Rectal smooth muscle tissue (tissue), 1 donor: ENCODE results near the gene AP3D1.

Source experiments
- H3K27ac ChIP-seq: one replicate; pipeline ENCODE4 v1.7.0; 2013; ENCODE audit warnings: low read depth, low read length, inconsistent platforms
- H3K27me3 ChIP-seq: one replicate; pipeline ENCODE4 v1.7.0; 2013; ENCODE audit warnings: low read length; ENCODE audit not compliant: control insufficient read depth, insufficient read depth
- H3K36me3 ChIP-seq: one replicate; pipeline ENCODE4 v1.7.0; 2013; ENCODE audit warnings: low read length; ENCODE audit not compliant: control insufficient read depth, insufficient read depth
- H3K4me1 ChIP-seq: one replicate; pipeline ENCODE4 v1.7.0; 2013; ENCODE audit warnings: low read length; ENCODE audit not compliant: control insufficient read depth, insufficient read depth
- H3K4me3 ChIP-seq: one replicate; pipeline ENCODE4 v1.7.0; 2013; ENCODE audit warnings: low read length
- H3K9ac ChIP-seq: one replicate; pipeline ENCODE4 v1.7.0; 2013; ENCODE audit warnings: low read length

Gene AP3D1

DNA sequence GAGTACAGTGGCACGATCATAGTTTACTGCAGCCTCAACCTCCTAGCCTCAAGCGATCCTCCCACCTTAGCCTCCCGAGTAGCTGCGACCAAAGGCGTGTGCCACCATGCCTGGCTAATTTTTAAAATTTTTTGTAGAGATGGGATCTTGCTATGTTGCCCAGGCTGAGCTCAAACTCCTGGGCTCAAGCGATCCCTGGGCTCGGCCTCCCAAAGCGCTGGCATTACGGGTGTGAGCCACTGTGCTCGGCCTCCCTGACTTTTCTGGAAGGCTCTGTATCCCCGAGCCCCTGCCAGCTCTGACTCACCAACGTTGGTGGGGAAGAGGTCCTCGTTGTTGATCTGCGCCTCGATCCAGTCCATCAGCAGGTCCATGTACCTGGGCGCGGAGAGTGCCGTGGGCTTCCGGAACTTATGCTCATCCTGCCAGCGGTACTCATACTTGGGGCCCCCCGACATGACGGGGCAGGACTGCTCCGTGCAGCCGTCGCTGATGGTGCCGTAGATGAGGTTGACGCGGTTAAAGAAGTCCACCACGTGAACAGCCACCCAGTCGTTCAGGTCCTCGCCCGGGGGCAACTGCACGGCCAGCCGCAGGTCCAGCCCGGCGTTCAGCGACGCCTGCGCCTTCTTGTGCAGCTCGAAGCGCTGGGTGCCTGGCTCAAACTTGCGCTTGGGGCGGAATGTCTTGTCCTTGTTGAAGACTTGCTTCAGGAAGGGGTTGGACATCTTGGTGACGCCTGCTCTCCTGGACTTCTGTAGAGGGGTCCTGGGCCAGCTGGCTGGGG, 73.3 kb downstream of the AP3D1 start:
- no peak overlapping the region for H3K27ac ChIP-seq
- no peak overlapping the region for H3K4me3 ChIP-seq
- H3K36me3 ChIP-seq, result peaks cover 46% of the 10 kb centered on the region
- no peak overlapping the region for H3K9ac ChIP-seq
- no peaks in the 10 kb centered on the region for H3K4me1 ChIP-seq
- H3K27me3 ChIP-seq, result no peaks in the 10 kb centered on the region

DNA sequence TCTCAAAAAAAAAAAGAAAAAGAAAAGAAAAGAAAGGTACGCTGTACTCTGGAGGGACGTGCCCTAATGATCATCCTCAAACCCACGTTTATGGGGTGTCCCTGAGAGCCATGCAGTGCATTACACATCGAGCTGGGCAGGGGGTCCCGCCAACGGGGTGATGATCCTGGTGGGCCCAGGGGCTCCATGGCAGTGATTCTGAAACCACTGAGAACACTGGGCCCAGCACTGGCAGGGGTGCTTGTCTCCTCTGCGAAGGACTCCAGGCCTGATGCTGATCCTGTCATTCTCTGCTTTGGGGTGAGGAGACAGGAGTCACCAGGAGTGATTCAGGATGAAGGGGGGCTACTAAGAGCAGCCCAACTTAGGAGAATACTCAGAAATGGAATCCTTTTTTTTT, 74.0 kb downstream of the AP3D1 start:
- no peak overlapping the region for H3K4me3 ChIP-seq

DNA sequence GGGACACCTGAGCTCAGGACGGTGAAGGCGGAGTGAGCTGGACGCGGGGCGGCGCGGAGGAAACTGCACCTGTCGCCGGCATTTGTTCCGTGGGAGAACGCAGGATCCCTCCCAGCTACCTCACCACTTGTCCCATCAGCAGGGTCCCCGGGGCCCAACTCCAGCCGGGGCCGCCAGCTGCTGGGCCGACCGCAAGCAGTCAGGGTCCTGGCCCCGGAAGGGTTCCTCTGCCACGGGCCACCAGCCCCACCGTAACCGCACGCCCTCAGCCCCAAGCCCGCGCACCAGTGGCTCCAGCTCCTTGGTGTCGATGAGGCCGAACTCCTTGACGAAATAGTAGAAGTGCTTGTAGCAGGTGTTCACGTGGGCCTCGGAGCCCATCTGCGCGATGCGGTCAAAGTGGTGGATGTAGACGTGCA, 74.8 kb downstream of the AP3D1 start:
- no peak overlapping the region for H3K27ac ChIP-seq
- H3K36me3 ChIP-seq, result peaks cover 53% of the 10 kb centered on the region

More for the DNA sequence above, 74.0 kb downstream of the AP3D1 start:
- Histone ChIP-seq H3K9ac (no peak overlapping the region), H3K4me1 (no peaks in the 10 kb centered on the region), H3K27me3 (no peaks in the 10 kb centered on the region), H3K27ac (no peak overlapping the region), H3K36me3 (peaks cover 52% of the 10 kb centered on the region)

DNA sequence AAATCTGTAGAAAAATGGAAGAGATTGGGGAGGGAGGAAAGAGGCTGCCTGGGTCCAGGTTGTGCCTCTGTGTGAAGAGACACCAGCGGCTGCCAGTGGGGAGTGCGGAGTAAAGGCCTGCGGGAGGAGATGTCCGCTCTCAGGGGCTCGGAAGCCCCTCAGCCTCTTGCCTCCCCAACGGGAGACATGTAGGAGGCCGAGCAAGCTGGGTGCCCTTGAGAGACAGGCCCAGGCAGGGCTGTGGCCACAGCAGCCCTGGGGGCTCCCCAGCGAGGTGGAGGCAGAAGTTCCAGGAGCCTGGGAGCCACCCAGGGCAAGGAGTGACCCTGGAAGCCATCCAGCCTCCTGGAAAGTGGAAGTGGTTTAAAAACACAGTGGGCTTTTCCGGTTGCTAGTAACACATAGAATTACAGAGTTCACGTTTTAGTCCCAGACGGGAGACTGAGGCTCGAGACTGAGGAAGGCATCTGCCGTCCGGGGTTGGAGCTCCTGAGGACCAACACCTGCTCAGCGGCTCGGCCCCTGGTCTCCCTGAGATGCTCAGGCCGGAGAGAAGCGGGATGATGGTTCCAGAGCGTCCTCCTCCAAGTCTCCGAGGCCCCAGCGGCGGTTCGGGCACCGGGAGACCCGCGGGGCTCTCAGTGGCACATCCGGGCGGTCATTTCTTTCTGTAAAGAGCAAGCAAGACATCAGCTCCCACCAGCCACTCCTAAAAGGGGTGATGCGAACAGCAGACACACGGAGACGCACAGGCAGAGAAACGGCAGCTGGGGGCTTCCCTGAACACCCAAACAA, 78.4 kb downstream of the AP3D1 start:
- H3K36me3 ChIP-seq, result peaks cover 35% of the 10 kb centered on the region

More for the DNA sequence above, 74.8 kb downstream of the AP3D1 start:
- Histone ChIP-seq H3K4me1 (no peaks in the 10 kb centered on the region), H3K27me3 (no peaks in the 10 kb centered on the region), H3K4me3 (no peak overlapping the region), H3K9ac (no peak overlapping the region)

DNA sequence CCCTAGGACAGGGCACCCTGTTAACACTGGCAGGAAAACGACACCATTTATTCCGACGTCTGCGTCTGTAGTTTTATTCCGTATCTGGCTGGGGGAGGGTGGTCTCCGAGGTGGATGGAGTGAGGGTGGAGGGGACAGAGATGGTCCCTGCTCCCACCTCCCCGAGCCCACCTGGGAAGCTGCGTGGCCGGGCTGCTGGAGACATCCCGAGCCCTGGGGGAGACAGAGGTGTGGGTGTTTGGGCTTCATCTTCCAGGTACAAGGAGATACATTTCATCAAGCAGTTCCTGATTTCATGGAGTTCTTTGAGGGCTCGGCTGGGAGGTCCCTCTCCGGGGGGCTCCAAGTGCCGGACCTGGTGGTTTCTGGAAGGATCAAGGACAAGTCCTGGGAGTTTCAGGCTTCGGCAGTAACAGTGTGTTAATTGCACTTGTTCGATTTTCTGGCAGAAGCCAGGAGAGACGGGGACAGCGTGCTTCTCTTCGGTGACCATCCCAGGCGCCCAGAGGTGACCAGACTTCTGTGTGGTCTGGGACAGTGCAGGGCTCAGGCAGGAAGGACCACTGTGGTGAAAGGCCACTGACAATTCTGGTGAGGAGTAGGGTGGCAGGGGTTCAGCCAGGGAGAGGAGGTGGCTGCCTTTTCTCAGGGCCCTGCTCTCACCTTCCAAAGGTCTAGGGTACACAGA, 80.2 kb downstream of the AP3D1 start:
- no peak overlapping the region for H3K4me3 ChIP-seq
- H3K27ac ChIP-seq, result no peak overlapping the region
- H3K9ac ChIP-seq, result no peak overlapping the region
- H3K27me3 ChIP-seq, result no peaks in the 10 kb centered on the region
- peaks cover 23% of the 10 kb centered on the region for H3K36me3 ChIP-seq
- no peaks in the 10 kb centered on the region for H3K4me1 ChIP-seq

More for the DNA sequence above, 78.4 kb downstream of the AP3D1 start:
- no peak overlapping the region for H3K9ac ChIP-seq
- H3K27me3 ChIP-seq, result no peaks in the 10 kb centered on the region
- H3K4me1 ChIP-seq, result no peaks in the 10 kb centered on the region
- H3K4me3 ChIP-seq, result no peak overlapping the region
- H3K27ac ChIP-seq, result no peak overlapping the region

DNA sequence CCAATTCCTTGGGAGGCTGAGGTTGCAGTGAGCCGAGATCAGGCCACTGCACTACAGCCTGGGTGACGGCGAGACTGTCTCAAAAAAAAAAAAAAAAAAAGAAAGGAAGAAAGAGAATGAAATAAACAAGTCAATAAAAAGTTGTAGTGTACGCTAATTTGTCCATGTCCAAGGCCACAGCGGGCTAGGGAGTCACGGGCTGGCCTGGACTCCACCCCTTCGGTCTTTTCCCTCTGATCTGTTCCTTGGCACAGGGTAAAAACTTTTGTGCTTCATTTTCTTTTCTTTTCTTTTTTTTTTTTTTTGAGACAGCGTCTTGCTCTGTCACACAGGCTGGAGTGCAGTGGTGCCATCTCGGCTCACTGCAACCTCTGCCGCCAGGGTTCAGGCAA, 80.9 kb downstream of the AP3D1 start:
- peaks cover 21% of the 10 kb centered on the region for H3K36me3 ChIP-seq

DNA sequence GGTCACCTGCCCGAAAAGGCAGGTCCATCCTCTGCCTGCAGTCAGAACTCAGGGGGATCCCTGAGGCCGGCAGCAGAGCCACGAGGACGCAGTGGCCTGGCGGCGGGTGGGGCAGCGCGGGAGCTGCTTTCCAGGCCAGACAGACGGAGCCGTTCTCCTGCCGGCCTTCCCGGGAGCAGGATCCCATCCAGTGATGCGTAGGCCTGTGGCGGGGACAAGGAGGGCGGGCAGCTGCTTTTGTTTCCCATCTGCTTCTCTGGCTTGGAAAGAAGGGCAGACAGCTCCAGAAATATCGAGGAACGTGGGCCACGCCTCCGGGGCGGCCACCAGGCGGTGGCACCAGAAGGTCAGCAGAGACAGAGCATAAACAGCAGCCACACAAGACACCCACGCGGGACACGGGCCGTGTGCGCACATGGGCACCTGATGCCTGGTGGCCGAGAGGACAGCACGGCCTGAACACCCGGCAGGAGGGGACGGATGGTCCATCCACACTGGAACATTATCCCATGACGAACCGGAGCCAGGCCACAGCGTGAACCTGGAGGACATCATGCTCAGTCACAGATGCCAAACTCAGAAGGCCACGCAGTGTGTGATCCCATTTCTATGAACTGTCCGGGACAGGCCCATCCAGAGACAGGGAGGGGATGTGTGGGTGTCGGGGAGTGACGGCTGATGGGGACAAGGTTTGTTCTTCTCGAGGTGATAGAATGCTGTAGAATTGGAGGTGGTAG, 86.4 kb downstream of the AP3D1 start:
- H3K27ac ChIP-seq, result peak overlapping the region; percentile 83
- H3K27me3 ChIP-seq, result no peaks in the 10 kb centered on the region
- H3K4me1 ChIP-seq, result peaks cover 18% of the 10 kb centered on the region
- peak overlapping the region; percentile 40 for H3K9ac ChIP-seq
- peak overlapping the region; percentile 15 for H3K4me3 ChIP-seq
- H3K36me3 ChIP-seq, result no peaks in the 10 kb centered on the region

More for the DNA sequence above, 80.9 kb downstream of the AP3D1 start:
- H3K4me3 ChIP-seq, result no peak overlapping the region
- H3K4me1 ChIP-seq, result no peaks in the 10 kb centered on the region
- H3K27ac ChIP-seq, result no peak overlapping the region
- H3K27me3 ChIP-seq, result no peaks in the 10 kb centered on the region
- H3K9ac ChIP-seq, result no peak overlapping the region

DNA sequence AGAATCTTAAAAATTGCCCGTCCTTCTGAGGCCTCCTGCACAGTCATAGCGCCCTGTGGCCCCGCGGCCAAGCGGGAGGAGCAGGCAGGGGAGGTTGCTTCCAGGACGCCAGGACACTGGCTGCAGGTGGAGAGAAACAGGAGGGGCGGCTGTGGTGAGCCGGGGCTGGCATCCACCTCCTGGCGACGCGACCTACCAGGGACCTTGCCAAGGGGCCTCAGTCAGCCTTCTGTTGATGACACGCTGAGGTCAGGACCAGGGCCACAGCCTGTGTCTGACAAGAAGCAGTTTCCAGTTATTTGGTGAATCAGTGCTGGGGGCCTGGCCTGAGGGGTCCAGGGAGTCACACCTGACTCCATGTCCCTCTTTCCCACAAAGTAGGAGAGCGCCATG, 87.0 kb downstream of the AP3D1 start:
- peaks cover 24% of the 10 kb centered on the region for H3K4me1 ChIP-seq
- no peaks in the 10 kb centered on the region for H3K27me3 ChIP-seq
- peak overlapping the region; percentile 83 for H3K27ac ChIP-seq
- peak overlapping the region; percentile 40 for H3K9ac ChIP-seq
- no peaks in the 10 kb centered on the region for H3K36me3 ChIP-seq
- H3K4me3 ChIP-seq, result peak overlapping the region; percentile 15

DNA sequence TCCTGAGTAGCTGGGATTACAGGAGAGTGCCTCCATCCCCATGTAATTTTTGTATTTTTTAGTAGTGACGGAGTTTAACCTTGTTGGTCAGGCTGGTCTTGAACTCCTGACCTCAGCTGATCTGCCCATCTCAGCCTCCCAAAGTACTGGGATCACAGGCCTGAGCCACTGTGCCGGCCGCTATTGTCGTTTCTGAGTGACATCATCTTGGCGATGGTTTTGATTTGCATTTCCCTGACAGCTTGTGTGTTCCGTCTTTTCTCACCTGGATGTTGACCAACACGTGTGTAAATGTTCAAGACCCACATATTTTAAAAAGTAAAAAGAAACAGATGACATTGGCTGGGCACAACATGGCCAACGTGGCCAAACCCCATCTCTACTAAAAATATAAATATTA, 87.5 kb downstream of the AP3D1 start:
- Histone ChIP-seq H3K4me1 (peaks cover 26% of the 10 kb centered on the region), H3K36me3 (no peaks in the 10 kb centered on the region), H3K4me3 (no peak overlapping the region), H3K27ac (peak overlapping the region; percentile 24), H3K9ac (peak overlapping the region; percentile 21), H3K27me3 (no peaks in the 10 kb centered on the region)

DNA sequence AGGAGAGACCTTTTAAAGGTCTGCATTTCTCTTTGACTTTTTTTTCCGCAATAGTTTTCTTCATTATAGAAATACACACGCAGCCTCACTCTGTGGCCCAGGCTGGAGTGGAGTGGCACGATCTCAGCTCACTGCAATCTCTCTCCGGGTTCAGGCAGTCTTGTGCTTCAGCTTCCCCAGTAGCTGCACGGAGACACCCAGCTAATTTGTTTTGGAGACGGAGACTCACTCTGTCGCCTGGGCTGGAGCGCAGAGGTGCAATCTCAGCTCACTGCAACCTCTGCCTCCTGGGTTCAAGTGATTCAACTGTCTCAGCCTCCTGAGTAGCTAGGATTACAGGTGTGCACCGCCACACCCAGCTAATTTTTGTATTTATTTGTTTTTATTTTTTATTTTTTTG, 88.6 kb downstream of the AP3D1 start:
- Histone ChIP-seq H3K9ac (no peak overlapping the region), H3K27ac (no peak overlapping the region), H3K36me3 (no peaks in the 10 kb centered on the region), H3K4me1 (peaks cover 26% of the 10 kb centered on the region), H3K4me3 (peak overlapping the region; percentile 86), H3K27me3 (no peaks in the 10 kb centered on the region)

DNA sequence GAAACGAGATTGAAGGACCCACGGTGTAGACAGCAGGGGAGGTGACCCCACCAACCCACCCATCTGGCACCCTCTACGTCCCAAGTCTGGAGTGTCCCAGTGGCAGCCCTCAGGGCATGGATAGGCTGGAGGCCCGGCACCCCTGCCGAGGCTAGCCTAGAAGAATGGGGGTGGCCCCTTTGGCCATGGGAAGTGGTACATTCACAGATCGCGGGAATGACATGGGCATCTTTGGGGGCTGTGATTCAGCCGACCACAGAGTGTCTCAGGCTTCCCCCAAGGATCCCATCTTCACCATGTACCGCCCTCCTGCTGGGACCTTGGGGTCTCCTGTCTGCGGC, 89.0 kb downstream of the AP3D1 start:
- Histone ChIP-seq H3K4me1 (peaks cover 26% of the 10 kb centered on the region), H3K4me3 (peak overlapping the region; percentile 86), H3K36me3 (no peaks in the 10 kb centered on the region), H3K9ac (no peak overlapping the region), H3K27me3 (no peaks in the 10 kb centered on the region), H3K27ac (no peak overlapping the region)
